Muscle layer of duodenum (tissue), 2 donors: Measurements from ENCODE around the gene ITGA2.
A peak's percentile ranks its signal among the peaks of the same experiment; 100 is the strongest.
"Not testable (repeated sequence)": the region's sequence is repeated elsewhere in the genome, so short reads cannot be mapped to it uniquely, and the experiment has no call there.

Source experiments
- H3K27ac ChIP-seq: one replicate; pipeline ENCODE4 v1.7.0; 2013; ENCODE audit warnings: mild to moderate bottlenecking, low read length
- H3K27me3 ChIP-seq: one replicate; pipeline ENCODE4 v1.7.0; 2013; ENCODE audit warnings: low read depth, mild to moderate bottlenecking, control low read depth, low read length
- H3K36me3 ChIP-seq, 2 donors: one replicate each; pipeline ENCODE4 v1.7.0; 2013; ENCODE audit warnings: low read length in 2 of 2, control low read depth in 1 of 2, mild to moderate bottlenecking in 1 of 2; ENCODE audit not compliant: insufficient read depth in 2 of 2, control insufficient read depth in 1 of 2
- H3K4me1 ChIP-seq, 2 donors: one replicate each; pipeline ENCODE4 v1.7.0; 2013; ENCODE audit warnings: low read length in 2 of 2, mild to moderate bottlenecking in 2 of 2, control low read depth in 1 of 2, moderate library complexity in 1 of 2; ENCODE audit not compliant: insufficient read depth in 2 of 2, control insufficient read depth in 1 of 2
- H3K4me3 ChIP-seq, 2 donors: one replicate each; pipeline ENCODE4 v1.7.0; 2013; ENCODE audit warnings: low read length in 2 of 2, low read depth in 1 of 2, mild to moderate bottlenecking in 1 of 2
- H3K9me3 ChIP-seq, 2 donors: one replicate each; pipeline ENCODE4 v1.7.0; 2013; ENCODE audit warnings: low read length in 2 of 2, control low read depth in 1 of 2, mild to moderate bottlenecking in 1 of 2; ENCODE audit not compliant: control insufficient read depth in 1 of 2
- donor health status: healthy.

The ITGA2 gene

DNA sequence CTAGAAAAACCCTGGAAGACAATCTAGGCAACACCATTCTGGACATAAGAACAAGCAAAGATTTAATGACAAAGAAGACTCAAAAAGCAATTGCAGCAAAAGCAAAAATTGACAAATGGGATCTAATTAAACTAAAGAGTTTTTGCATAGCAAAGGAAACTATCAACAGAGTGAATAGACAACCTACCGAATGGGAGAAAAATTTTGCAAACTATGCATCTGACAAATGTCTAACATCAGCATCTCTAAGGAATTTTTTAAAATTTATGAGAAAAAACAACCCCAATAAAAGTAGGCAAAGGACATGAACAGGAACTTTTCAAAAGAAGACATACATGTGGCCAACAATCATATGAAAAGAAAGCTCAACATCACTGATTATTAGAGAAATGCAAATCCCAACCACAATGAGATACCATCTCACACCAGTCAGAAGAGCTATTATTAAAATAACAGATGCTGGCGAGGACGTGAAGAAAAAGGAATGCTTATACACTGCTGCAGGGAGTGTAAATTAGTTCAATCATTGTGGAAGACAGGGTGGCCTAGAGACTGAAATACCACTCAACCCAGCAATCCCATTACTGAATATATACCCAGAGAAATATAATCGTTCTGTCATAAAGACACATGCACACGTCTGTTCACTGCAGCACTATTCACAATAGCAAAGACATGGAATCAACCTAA is 116.6 kb downstream of the ITGA2 start:
- H3K4me1 ChIP-seq, result peaks cover 0 to 6% of the 10 kb centered on the region in 2 donors
- no peak overlapping the region for H3K4me3 ChIP-seq
- peaks cover 13 to 14% of the 10 kb centered on the region in 2 donors for H3K36me3 ChIP-seq
- H3K27me3 ChIP-seq, result no peaks in the 10 kb centered on the region
- H3K9me3 ChIP-seq, result no peaks in the 10 kb centered on the region
- no peak overlapping the region for H3K27ac ChIP-seq

DNA sequence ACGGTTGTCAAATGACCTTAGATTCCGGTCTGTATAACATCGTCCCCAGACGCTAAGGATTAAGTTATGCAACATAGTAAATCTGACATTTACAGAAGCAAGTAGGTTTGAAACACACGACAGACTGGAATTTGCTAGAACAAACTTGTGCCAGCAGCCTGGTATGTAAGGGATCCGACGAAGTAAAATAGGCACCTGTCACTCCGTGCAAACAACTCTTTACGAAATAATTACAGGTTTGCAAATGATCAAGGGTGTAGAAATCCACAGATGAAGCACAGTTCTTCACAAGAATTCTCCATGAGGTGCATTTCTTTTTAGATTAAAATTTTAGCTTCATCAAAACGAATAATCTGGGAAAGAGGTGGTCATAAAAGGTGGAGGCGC is 119.9 kb downstream of the ITGA2 start:
- Histone ChIP-seq H3K4me3 (peak overlapping the region; percentile 91 to 95), H3K4me1 (peaks cover 0 to 6% of the 10 kb centered on the region in 2 donors), H3K9me3 (no peaks in the 10 kb centered on the region), H3K27ac (peak overlapping the region; percentile 16), H3K27me3 (no peaks in the 10 kb centered on the region), H3K36me3 (peaks cover 0 to 8% of the 10 kb centered on the region in 2 donors)

DNA sequence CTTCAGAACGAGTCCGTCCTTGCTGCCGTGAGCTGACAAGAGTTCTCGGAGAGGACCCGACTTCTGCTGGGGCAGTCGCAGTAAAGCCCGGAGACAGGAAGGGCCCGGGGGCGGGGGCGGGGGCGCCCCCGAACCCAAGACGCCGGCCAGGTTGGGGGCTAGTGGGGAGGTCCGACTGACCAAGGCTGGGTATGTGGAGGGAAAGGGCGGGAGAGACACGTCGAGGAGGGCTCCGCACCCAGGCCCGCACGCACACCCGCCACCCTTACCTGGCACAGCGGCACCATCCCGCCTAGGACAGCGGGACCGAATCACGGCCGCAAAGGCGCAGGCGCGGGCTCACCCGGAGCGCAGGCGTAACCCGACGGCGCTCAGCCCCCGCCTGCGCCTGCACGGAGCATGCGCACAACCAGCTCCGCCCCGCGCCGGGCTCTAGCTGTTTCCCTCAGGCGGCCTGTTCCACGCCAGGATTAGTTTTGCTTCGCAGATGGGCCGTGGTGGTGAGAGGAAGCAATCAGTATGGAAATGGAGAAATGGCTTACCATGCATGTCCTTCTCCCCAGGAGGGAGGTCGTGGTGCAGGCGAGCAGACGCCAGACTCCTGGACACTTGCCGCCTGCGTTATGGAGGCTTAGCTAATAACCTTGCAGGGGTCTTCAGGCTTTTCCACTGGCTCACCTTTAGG is 120.4 kb downstream of the ITGA2 start, which contains the start of gene MOCS2:
Gene MOCS2, minus strand, starts transcription at position 315 of the 685 bp plus-strand sequence. CDS start 2,583 bp downstream, outside the sequence.
- H3K9me3 ChIP-seq, result no peaks in the 10 kb centered on the region

DNA sequence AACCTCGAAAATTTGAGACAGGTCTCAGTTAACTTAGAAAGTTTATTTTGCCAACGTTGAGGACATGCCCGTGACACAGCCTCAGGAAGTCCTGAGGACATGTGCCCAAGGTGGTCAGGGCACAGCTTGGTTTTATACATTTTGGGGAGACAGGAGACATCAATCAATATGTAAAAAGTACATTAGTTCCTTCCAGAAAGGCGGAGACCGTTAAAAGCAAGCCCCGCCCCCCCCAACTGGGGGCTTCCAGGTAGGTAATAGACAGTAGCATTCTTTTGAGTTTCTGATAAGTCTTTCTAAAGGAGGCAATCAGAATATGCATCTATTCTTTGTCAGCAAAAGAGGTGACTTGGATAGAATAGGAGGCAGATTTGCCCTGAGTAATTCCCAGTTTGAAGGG is 121.0 kb downstream of the ITGA2 start:
- peaks cover 0 to 5% of the 10 kb centered on the region in 2 donors for H3K36me3 ChIP-seq
- peaks cover 0 to 6% of the 10 kb centered on the region in 2 donors for H3K4me1 ChIP-seq
- H3K4me3 ChIP-seq, result peak overlapping the region; percentile 91 to 95
- no peaks in the 10 kb centered on the region for H3K27me3 ChIP-seq
- H3K9me3 ChIP-seq, result no peaks in the 10 kb centered on the region
- H3K27ac ChIP-seq, result peak overlapping the region; percentile 78

More for the DNA sequence above, 120.4 kb downstream of the ITGA2 start, which contains the start of gene MOCS2:
- H3K27me3 ChIP-seq, result no peaks in the 10 kb centered on the region
- peaks cover 0 to 6% of the 10 kb centered on the region in 2 donors for H3K4me1 ChIP-seq
- peak within 1 kb of the TSS; percentile 78 for H3K27ac ChIP-seq
- H3K4me3 ChIP-seq, result peak within 1 kb of the TSS; percentile 91 to 95
- H3K36me3 ChIP-seq, result peaks cover 0 to 6% of the 10 kb centered on the region in 2 donors

DNA sequence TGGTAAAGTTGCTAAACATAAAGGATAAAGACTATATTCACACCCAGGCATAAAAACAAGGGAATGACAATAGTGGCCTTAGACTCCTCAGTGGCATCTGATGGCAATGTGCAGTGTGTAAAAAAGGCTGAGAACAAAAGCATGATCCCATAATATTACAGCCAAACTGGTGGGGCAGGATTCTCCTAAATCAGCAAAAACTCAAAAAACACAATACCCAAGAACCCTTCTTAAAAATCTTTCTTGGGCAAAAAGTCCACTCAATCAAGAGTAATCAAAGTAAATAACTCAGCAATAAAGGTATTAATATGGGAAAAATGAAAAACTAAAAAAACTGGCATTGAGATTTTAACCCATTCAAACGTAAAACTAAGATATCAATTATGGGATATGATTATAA is 122.0 kb downstream of the ITGA2 start:
- Histone ChIP-seq H3K9me3 (no peaks in the 10 kb centered on the region), H3K36me3 (peaks cover 0 to 5% of the 10 kb centered on the region in 2 donors), H3K27ac (no peak overlapping the region), H3K27me3 (no peaks in the 10 kb centered on the region), H3K4me1 (peaks cover 0 to 6% of the 10 kb centered on the region in 2 donors), H3K4me3 (no peak overlapping the region)

DNA sequence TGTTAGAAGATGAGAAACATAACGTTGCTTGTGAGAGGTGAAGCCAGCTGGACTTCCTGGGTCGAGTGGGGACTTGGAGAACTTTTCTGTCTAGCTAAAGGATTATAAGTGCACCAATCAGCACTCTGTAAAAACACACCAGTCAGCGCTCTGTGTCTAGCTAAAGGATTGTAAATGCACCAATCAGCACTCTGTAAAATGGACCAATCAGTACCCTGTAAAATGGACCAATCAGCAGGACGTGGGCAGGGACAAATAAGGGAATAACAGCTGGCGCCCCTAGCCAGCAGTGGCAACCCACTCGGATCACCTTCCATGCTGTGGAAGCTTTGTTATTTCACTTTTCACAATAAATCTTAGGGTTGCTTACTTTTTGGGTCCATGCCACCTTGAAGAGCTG is 123.2 kb downstream of the ITGA2 start:
- H3K27me3 ChIP-seq, H3K27ac ChIP-seq, H3K4me1 ChIP-seq, H3K36me3 ChIP-seq, H3K9me3 ChIP-seq, H3K4me3 ChIP-seq: not testable (repeated sequence)

DNA sequence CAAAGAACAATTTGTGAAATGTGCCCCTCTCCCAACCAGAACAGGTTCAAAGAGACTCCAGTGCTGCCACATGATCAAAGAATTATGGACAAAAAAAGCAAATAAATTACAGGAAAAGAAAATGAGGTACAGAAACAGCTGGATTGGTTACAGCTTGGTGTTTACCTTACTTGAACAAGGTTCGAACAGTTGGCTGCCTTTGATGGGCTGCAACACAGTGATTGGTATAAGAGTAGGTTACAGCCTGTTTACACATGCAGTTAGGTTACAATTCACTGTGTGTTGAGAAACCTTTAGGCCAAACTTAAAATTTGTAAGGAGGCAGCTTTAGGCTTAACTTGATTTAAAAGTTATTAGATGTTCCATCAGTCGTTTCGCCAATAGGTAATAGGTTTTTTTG is 123.8 kb downstream of the ITGA2 start:
- no peaks in the 10 kb centered on the region for H3K27me3 ChIP-seq
- H3K4me3 ChIP-seq, result no peak overlapping the region
- H3K36me3 ChIP-seq, result no peaks in the 10 kb centered on the region
- no peaks in the 10 kb centered on the region for H3K9me3 ChIP-seq
- no peaks in the 10 kb centered on the region for H3K4me1 ChIP-seq
- no peak overlapping the region for H3K27ac ChIP-seq

DNA sequence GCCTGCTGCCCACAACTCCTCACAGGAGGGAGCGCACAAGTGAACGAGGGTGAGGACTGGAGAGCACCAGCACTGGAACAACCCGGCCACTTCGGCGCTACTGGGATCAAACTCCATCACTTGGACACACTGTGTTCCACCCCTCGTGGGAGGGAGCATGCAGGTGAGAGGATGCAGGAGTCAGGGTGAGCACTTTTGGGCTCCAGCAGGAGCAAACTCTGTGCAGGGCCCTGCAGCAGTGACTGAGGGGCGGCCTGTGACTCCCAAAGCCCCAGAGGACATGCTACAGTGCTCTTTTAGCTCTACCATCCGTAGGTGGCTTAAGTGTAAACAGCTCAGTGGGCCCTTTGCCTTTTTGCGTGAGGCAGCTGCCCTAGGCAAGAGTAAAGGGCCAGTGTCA is 124.8 kb downstream of the ITGA2 start:
- no peaks in the 10 kb centered on the region for H3K27me3 ChIP-seq
- H3K4me3 ChIP-seq, result no peak overlapping the region
- H3K27ac ChIP-seq, result no peak overlapping the region
- H3K9me3 ChIP-seq, result no peaks in the 10 kb centered on the region
- H3K4me1 ChIP-seq, result no peaks in the 10 kb centered on the region
- no peaks in the 10 kb centered on the region for H3K36me3 ChIP-seq

DNA sequence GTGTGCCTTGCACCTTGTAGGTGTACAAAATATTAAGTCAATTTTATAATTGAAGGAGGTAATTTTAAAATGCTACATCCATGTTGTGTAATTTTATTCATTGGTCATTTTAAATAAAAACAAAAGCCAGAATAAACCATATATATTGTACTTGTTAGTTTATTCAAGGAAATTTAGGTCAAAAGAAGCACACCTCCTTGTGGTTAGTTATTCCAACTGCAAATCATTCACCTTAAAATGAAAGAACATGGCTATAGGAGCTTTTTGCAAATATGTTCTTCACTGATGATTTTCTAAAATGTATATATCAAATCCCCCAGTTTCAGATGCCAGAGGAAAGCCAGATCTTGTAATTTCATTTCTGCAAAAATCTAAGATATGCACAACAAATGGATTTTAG is 125.8 kb downstream of the ITGA2 start:
- Histone ChIP-seq H3K9me3 (no peaks in the 10 kb centered on the region), H3K27ac (no peak overlapping the region), H3K27me3 (no peaks in the 10 kb centered on the region), H3K36me3 (no peaks in the 10 kb centered on the region), H3K4me1 (no peaks in the 10 kb centered on the region), H3K4me3 (no peak overlapping the region)

DNA sequence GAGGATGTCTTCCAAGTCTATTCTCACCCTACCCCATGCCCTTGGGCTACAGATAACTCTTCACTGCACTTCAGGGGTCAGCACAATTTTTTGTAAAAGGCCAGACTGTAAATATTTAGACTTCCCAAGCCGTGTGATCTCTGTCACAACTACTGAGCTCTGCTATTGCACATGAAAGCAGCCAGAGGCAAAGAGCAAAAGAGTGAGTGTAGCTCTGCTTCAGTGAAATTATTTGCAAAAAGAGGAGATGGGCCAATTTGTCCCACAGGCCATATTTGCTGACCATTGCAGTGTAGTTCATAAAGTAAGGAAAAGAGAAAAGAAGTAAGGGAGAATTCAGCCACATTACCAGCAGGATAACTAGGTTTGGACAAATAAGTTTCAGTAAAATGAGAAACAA is 127.4 kb downstream of the ITGA2 start:
- Histone ChIP-seq H3K9me3 (no peaks in the 10 kb centered on the region), H3K4me3 (no peak overlapping the region), H3K27me3 (no peaks in the 10 kb centered on the region), H3K4me1 (no peaks in the 10 kb centered on the region), H3K36me3 (no peaks in the 10 kb centered on the region), H3K27ac (no peak overlapping the region)

DNA sequence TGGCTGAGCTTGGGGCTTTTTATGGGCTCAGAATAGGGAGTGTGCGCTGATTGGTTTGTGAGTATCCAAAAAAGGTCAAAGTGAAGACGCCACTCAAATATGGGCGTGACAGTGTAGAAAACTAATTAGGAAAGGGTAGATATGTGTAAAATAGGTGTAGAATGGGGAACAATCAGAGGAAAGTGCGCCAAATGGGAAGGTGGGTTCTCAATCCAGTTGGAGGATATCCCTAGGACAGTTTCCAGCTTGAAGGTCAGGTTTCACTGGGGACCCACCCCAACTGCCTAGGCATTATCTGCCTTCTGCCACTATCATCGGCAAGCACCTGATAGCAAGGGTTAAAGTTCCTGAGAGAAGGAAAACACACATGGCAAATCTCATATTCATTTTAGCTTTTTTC is 129.7 kb downstream of the ITGA2 start:
- H3K4me1 ChIP-seq, result no peaks in the 10 kb centered on the region
- H3K27ac ChIP-seq, result no peak overlapping the region
- H3K9me3 ChIP-seq, result no peaks in the 10 kb centered on the region
- no peaks in the 10 kb centered on the region for H3K27me3 ChIP-seq
- no peak overlapping the region for H3K4me3 ChIP-seq
- no peaks in the 10 kb centered on the region for H3K36me3 ChIP-seq
